K562 (cell line): ENCODE data around the gene ARHGEF16. TPM values are rescaled to one million over a fixed set of nuclear protein-coding genes. Genes with fewer than 3 reads are reported as not detected.

ENCODE experiments used
- ATAC-seq: fragments of 200-7000 bp; cut with Tn5 transposase; 3 replicates; pipeline ENCODE4 v1.9.1; 2020; ENCODE audit warnings: moderate library complexity
- BruUV-seq: library from RNA; stranded (reverse); fragments of 400-500 nt; replicated peaks from 2 replicates; lab custom pipeline; 2021; lab: Mats Ljungman, UMichigan
- CTCF ChIA-PET: fragments of 300-600 bp; formaldehyde crosslinking; extraction: SDS; loops from one replicate; lab custom pipeline; 2021; ENCODE audit warnings: low intra/inter-chr PET ratio; lab: Yijun Ruan, JAX
- POLR2A ChIA-PET: fragments of 300-600, 350-650 bp; sonication (Branson Sonifier 250); formaldehyde crosslinking; extraction: SDS; loops from one replicate; lab custom pipeline; 2021; ENCODE audit warnings: antibody characterized with exemption, inconsistent platforms; lab: Yijun Ruan, JAX
- DNase-seq, 4 experiments: peaks; one replicate each; pipeline versions ENCODE4 v3.0.0 to v3.0.0-alpha.2; 2011 to 2018; ENCODE audit warnings: low spot score in 3 of 4, mixed read lengths in 3 of 4; ENCODE audit errors: extremely low read depth in 1 of 4
- FAIRE-seq: peaks from 2 replicates; lab custom pipeline; 2011; peaks lifted over from hg19 to GRCh38; lab: Jason Lieb, UNC
- H2AFZ ChIP-seq: 2 replicates; pipeline ENCODE4 v1.6.0; 2011; ENCODE audit warnings: low read depth, low read length, control low read depth, inconsistent platforms
- H3K27ac ChIP-seq: fragments of 200-600 bp; 3 replicates; pipeline ENCODE4 v1.8.0; 2011; ENCODE audit warnings: low read depth, mild to moderate bottlenecking, control low read depth, inconsistent platforms, low read length, moderate library complexity, mixed read lengths; ENCODE audit errors: extremely low read depth
- H3K27me3 ChIP-seq, 2 experiments: fragments of 300-600 bp in 1 of 2; 2 replicates in 1 of 2; 3 replicates in 1 of 2; pipeline versions ENCODE4 v1.6.0 to v1.8.0; 2011; ENCODE audit warnings: inconsistent platforms in 2 of 2, low read length in 2 of 2, mild to moderate bottlenecking in 1 of 2, mixed read lengths in 1 of 2, moderate library complexity in 1 of 2; ENCODE audit not compliant: control insufficient read depth in 2 of 2, insufficient read depth in 2 of 2
- H3K36me3 ChIP-seq: fragments of 300-600 bp; 3 replicates; pipeline ENCODE4 v1.8.0; 2011; ENCODE audit warnings: mild to moderate bottlenecking, low read length, inconsistent platforms; ENCODE audit not compliant: control insufficient read depth, insufficient read depth
- H3K4me1 ChIP-seq, 2 experiments: fragments of 200-600 bp in 1 of 2; replicated peaks in 1 of 2; 2 replicates in 1 of 2; 3 replicates in 1 of 2; pipeline versions ENCODE4 v1.5.1 to v1.8.0; 2011; ENCODE audit warnings: inconsistent platforms in 2 of 2, low read length in 2 of 2, mild to moderate bottlenecking in 1 of 2, mixed read lengths in 1 of 2, moderate library complexity in 1 of 2; ENCODE audit not compliant: control insufficient read depth in 2 of 2, insufficient read depth in 2 of 2
- H3K4me2 ChIP-seq: 2 replicates; pipeline ENCODE4 v1.6.1; 2011; ENCODE audit warnings: low read length, control low read depth, inconsistent platforms, mixed read lengths; ENCODE audit not compliant: insufficient read depth
- H3K4me3 ChIP-seq: fragments of 200-600 bp; sonication (generic), shearing (Covaris generic); 2 replicates; pipeline ENCODE4 v1.5.1; 2016; ENCODE audit warnings: control low read depth, inconsistent platforms
- H3K79me2 ChIP-seq: fragments of 200-600 bp; 3 replicates; pipeline ENCODE4 v1.8.0; 2011; ENCODE audit warnings: low read length, inconsistent platforms; ENCODE audit not compliant: control insufficient read depth, insufficient read depth
- H3K9ac ChIP-seq, 2 experiments: 2 replicates each; pipeline versions ENCODE4 v1.6.0 to v1.6.1; 2011; ENCODE audit warnings: low read depth in 2 of 2, low read length in 2 of 2, control low read depth in 1 of 2, inconsistent platforms in 1 of 2, mild to moderate bottlenecking in 1 of 2, mixed read lengths in 1 of 2; ENCODE audit not compliant: insufficient read depth in 1 of 2
- H3K9me1 ChIP-seq: one replicate; pipeline ENCODE4 v1.6.0; 2011; ENCODE audit warnings: inconsistent platforms, mild to moderate bottlenecking, low read length, moderate library complexity; ENCODE audit not compliant: control insufficient read depth, insufficient read depth
- H3K9me3 ChIP-seq: replicated peaks from 2 replicates; pipeline ENCODE4 v1.5.1; 2011; ENCODE audit warnings: low read depth, low read length, inconsistent platforms; ENCODE audit not compliant: control insufficient read depth, insufficient read depth
- H4K20me1 ChIP-seq: replicated peaks from 2 replicates; pipeline ENCODE4 v1.6.1; 2011; ENCODE audit warnings: low read length, inconsistent platforms, mixed read lengths; ENCODE audit not compliant: control insufficient read depth, insufficient read depth
- CBX3 ChIP-seq, 2 experiments: IDR thresholded peaks; 1 replicate in 1 of 2; 2 replicates in 1 of 2; pipeline ENCODE4 v1.6.1; 2012; ENCODE audit warnings: inconsistent platforms in 2 of 2, low read length in 2 of 2, borderline replicate concordance in 1 of 2, control low read depth in 1 of 2
- GTF2E2 ChIP-seq: fragments of 200-800 bp; sonication (Bioruptor generic); IDR thresholded peaks from 2 replicates; pipeline ENCODE4 v1.6.1; 2016; ENCODE audit warnings: missing genetic modification characterization, missing compliant biosample characterization
- HMG20A ChIP-seq: fragments of 450-650 bp; formaldehyde crosslinking; conservative IDR thresholded peaks from 2 replicates; pipeline ENCODE4 v1.4.0; 2020; ENCODE audit warnings: mild to moderate bottlenecking, mixed read lengths
- MEF2D ChIP-seq: conservative IDR thresholded peaks from 2 replicates; pipeline ENCODE4 v1.6.1; 2016; ENCODE audit warnings: low read depth, missing genetic modification characterization, missing compliant biosample characterization
- MTA1 ChIP-seq: fragments of 450-650 bp; IDR thresholded peaks from 2 replicates; pipeline ENCODE4 v1.6.1; 2017; ENCODE audit warnings: borderline replicate concordance
- UBTF ChIP-seq, 2 experiments: IDR thresholded peaks; 2 replicates each; pipeline ENCODE4 v1.6.1; 2012; ENCODE audit warnings: improper control_type of control experiment in 2 of 2, low read depth in 2 of 2, low read length in 2 of 2, borderline replicate concordance in 1 of 2
- ZNF324 ChIP-seq: fragments of 250-450 bp; sonication (Bioruptor Pico); IDR thresholded peaks from 2 replicates; pipeline ENCODE4 v1.4.0; 2020; ENCODE audit warnings: mild to moderate bottlenecking
- WGBS: fragments of 100-300 bp; shearing (Covaris generic); methylation state at CpG from one replicate; pipeline ENCODE4 v1.1.6; 2016; ENCODE audit warnings: low coverage, mixed read lengths; ENCODE audit not compliant: insufficient coverage; ENCODE audit errors: missing lambda C conversion rate; 5-methylcytosine and 5-hydroxymethylcytosine counted together
- in situ Hi-C: fragments of 300-500 bp; cut with MboI; formaldehyde crosslinking; loops from 4 replicates; pipeline ENCODE4 v1.15.0; 2018; ENCODE audit warnings: inconsistent platforms, mixed read lengths
- intact Hi-C: fragments of 100-400 bp; cut with micrococcal nuclease; formaldehyde crosslinking; loops from 2 replicates; pipeline ENCODE4 v1.14.2; 2022
- polyA plus RNA-seq, 8 experiments: library from polyadenylated mRNA; depleted of rRNA in 4 of 8; stranded (reverse) in 5 of 8; unstranded in 3 of 8; fragments of >200 nt; fragmentation: Nextera tagmentation in 2 of 8; fragmentation: Illumina TruSeq in 1 of 8; extraction: Ambion mirVana in 2 of 8; extraction: Trizol in 1 of 8; gene quantifications; 2 replicates each; pipeline versions ENCODE4 v1.2.1 to v1.2.3, GENCODE V29; 2011 to 2014; ENCODE audit warnings: inconsistent platforms in 1 of 8, missing spikeins in 1 of 8
- total RNA-seq, 7 experiments: library from RNA; depleted of rRNA in 6 of 7; stranded (reverse); fragments of >200 nt in 6 of 7; fragmentation: Illumina TruSeq in 2 of 7; extraction: Trizol in 2 of 7; gene quantifications; 2 replicates each; pipeline versions ENCODE4 v1.2.1 to v1.2.3, GENCODE V29; 2011 to 2021; ENCODE audit warnings: low replicate concordance in 1 of 7

ARHGEF16 gene
- total and polyA plus RNA-seq, 9 of the 15 experiments (the other 6 are each of a cell fraction or from before 2014, with no cell fraction given): 0.15 to 1.2 (median 0.49) TPM; not detected in 2

GRCh38 chr1:3527774-3528173 is 73.3 kb downstream of the ARHGEF16 start:
- CTCF ChIA-PET: no interaction called here
- TF ChIP-seq MTA1: no peak
- no peak for TF ChIP-seq GTF2E2
- TF ChIP-seq MEF2D (tag): no peak
- intact Hi-C loops: no loop called here

GRCh38 chr1:3529099-3529729 is 74.7 kb downstream of the ARHGEF16 start:
- Histone ChIP-seq H3K36me3 (no peaks in the 10 kb centered on the region), H4K20me1 (peaks cover 57% of the 10 kb centered on the region), H2AFZ (no peak overlapping the region), H3K9me1 (no peaks in the 10 kb centered on the region), H3K27me3 (peaks cover 32 to 87% of the 10 kb centered on the region in 2 experiments; a peak in 4 of 5 replicates), H3K9me3 (no peaks in the 10 kb centered on the region), H3K4me3 (no peak overlapping the region), H3K4me2 (no peak overlapping the region), H3K27ac (no peak overlapping the region), H3K9ac (no peak overlapping the region; a peak in 1 of 4 replicates), H3K4me1 (peaks cover 0 to 55% of the 10 kb centered on the region in 2 experiments; a peak in 3 of 5 replicates), H3K79me2 (no peaks in the 10 kb centered on the region)
- BruUV-seq: no TSS peak
- intact Hi-C loops (no loop called here), in situ Hi-C loops (no loop called here)
- ChIA-PET CTCF (no interaction called here), POLR2A (interaction anchor here (1.0 to 1.2 kb wide), 2 partner anchors 9 to 10 kb away, joined by 4 read pairs; no protein-coding TSS in a partner anchor)
- no peak for FAIRE-seq
- 4% methylated on average over 17 of the region's 17 CpGs for WGBS
- TF ChIP-seq ZNF324 (no peak), UBTF (IDR thresholded peaks at IDR 0.05; ENCODE audit: borderline replicate concordance in 1 of 2, low read depth in 2 of 2, low read length in 2 of 2) (peak in 1 of 2 experiments; percentile 46; a peak in 1 of 4 replicates), HMG20A (CRISPR knock-in tag) (no peak), CBX3 (IDR thresholded peaks at IDR 0.05; ENCODE audit: borderline replicate concordance in 1 of 2, low read length in 2 of 2) (no peak)
- no peak for ATAC-seq
- no peak for DNase-seq

More at GRCh38 chr1:3527774-3528173, 73.3 kb downstream of the ARHGEF16 start:
- Histone ChIP-seq H3K9ac (no peak overlapping the region), H3K4me3 (no peak overlapping the region), H3K9me1 (no peaks in the 10 kb centered on the region), H3K79me2 (no peaks in the 10 kb centered on the region), H3K4me2 (no peak overlapping the region), H3K9me3 (no peaks in the 10 kb centered on the region), H2AFZ (no peak overlapping the region), H3K4me1 (peaks cover 0 to 57% of the 10 kb centered on the region in 2 experiments; a peak in 3 of 5 replicates), H3K27ac (no peak overlapping the region), H3K36me3 (no peaks in the 10 kb centered on the region), H4K20me1 (peaks cover 47% of the 10 kb centered on the region), H3K27me3 (peaks cover 34 to 88% of the 10 kb centered on the region in 2 experiments; a peak in 4 of 5 replicates)
- FAIRE-seq (no peak), ATAC-seq (no peak), DNase-seq (no peak)
- 6% methylated on average over 11 of the region's 12 CpGs for WGBS
- POLR2A ChIA-PET: interaction anchor here (1.3 kb wide), 1 partner anchor 10 kb away, joined by 4 read pairs; no protein-coding TSS in a partner anchor
- no TSS peak for BruUV-seq
- in situ Hi-C loops: no loop called here
